AG04450 (cell line): ENCODE data around the gene MTHFSD. TPM values are rescaled to one million over a fixed set of nuclear protein-coding genes. Genes with fewer than 3 reads are reported as not detected.

Source experiments
- CTCF ChIA-PET: fragments of 300-600, 350-600 bp; formaldehyde crosslinking; extraction: SDS; loops from one replicate; lab custom pipeline; 2022; ENCODE audit warnings: antibody characterized with exemption, inconsistent platforms; lab: Charles Lee
- POLR2A ChIA-PET: fragments of 350-600 bp; formaldehyde crosslinking; extraction: SDS; loops from one replicate; lab custom pipeline; 2021; ENCODE audit warnings: antibody characterized with exemption, inconsistent platforms; lab: Yijun Ruan, JAX
- DNase-seq: peaks from one replicate; pipeline ENCODE4 v3.0.0-alpha.2; 2011; ENCODE audit warnings: low read depth, low spot score
- H3K27ac ChIP-seq: one replicate; pipeline ENCODE4 v1.5.1; 2012; ENCODE audit warnings: low read depth, low read length, control low read depth
- H3K27me3 ChIP-seq: one replicate; pipeline ENCODE4 v1.6.0; 2012; ENCODE audit warnings: low read length; ENCODE audit not compliant: control insufficient read depth, insufficient read depth
- H3K4me3 ChIP-seq: 2 replicates; pipeline ENCODE4 v1.5.1; 2011; ENCODE audit warnings: mild to moderate bottlenecking, low read depth, low read length, control low read depth
- H3K9me3 ChIP-seq: 2 replicates; pipeline ENCODE4 v1.5.1; 2012; ENCODE audit warnings: low read length; ENCODE audit not compliant: control insufficient read depth, insufficient read depth
- polyA plus RNA-seq: library from polyadenylated mRNA; depleted of rRNA; stranded (reverse); fragments of >200 nt; gene quantifications from 2 replicates; pipeline ENCODE4 v1.2.3, GENCODE V29; 2011
- TF ChIP-seq, protein P1 (sequence below): IDR thresholded peaks from 2 replicates; pipeline ENCODE4 v1.5.1; 2011; ENCODE audit warnings: low read depth, low read length, control low read depth, inconsistent platforms

MTHFSD gene
- polyA plus RNA-seq, 1 experiment, result 16.7 TPM

DNA sequence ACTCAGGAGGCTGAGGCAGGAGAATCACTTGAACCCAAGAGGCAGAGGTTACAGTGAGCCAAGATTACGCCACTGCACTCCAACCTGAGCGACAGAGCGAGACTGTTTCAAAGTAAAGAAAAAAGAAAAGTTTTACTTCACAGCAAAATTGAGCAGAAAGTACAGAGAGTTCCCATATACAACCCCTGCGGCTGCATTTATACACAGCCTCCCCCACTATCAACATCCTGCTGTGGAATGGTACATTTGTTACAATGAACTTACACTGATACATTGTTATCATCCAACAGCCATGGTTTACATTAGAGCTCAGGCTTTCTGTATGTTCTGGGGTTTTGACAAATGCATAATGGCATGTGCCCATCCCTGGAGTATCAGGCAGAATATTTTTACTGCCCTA lies 2.6 kb upstream of the MTHFSD start:
- TF ChIP-seq, protein P1, sequence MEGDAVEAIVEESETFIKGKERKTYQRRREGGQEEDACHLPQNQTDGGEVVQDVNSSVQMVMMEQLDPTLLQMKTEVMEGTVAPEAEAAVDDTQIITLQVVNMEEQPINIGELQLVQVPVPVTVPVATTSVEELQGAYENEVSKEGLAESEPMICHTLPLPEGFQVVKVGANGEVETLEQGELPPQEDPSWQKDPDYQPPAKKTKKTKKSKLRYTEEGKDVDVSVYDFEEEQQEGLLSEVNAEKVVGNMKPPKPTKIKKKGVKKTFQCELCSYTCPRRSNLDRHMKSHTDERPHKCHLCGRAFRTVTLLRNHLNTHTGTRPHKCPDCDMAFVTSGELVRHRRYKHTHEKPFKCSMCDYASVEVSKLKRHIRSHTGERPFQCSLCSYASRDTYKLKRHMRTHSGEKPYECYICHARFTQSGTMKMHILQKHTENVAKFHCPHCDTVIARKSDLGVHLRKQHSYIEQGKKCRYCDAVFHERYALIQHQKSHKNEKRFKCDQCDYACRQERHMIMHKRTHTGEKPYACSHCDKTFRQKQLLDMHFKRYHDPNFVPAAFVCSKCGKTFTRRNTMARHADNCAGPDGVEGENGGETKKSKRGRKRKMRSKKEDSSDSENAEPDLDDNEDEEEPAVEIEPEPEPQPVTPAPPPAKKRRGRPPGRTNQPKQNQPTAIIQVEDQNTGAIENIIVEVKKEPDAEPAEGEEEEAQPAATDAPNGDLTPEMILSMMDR, result no peak
- DNase-seq, result no peak
- Histone ChIP-seq H3K4me3 (no peak overlapping the region), H3K27me3 (peaks cover 2% of the 10 kb centered on the region), H3K9me3 (peaks cover 3% of the 10 kb centered on the region; the same call in 1 of the 2 replicates), H3K27ac (no peak overlapping the region)
- ChIA-PET POLR2A (no interaction called here), CTCF (interaction anchor here (1.3 to 1.8 kb wide), 3 partner anchors 503 to 736 kb away, joined by 5 to 9 read pairs (median 6); no protein-coding TSS in a partner anchor)

DNA sequence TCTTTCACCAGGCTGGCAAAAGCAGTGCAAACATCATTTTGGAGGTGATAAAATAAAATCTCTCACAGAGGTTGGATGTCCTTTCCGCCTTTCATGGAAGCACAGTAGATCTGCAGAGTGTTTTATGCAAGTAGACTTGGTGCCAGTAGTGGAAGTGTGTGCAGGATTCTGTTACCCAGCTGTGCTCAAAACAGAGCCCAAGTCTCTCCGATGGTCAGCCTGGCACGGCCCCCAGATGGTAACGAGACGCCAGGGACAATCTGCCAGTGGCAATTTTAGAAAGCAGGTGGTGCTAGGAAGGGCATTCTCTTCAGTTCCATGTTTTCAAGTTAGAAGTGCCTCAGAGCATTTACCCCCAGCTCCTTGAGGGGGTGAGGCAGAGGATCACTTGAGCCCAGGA lies 1.5 kb upstream of the MTHFSD start:
- no peak for DNase-seq
- CTCF ChIA-PET, result no interaction called here
- peaks cover 3% of the 10 kb centered on the region; the same call in 1 of the 2 replicates for H3K9me3 ChIP-seq
- H3K4me3 ChIP-seq, result no peak overlapping the region
- POLR2A ChIA-PET, result no interaction called here
- no peak overlapping the region for H3K27ac ChIP-seq
- peaks cover 2% of the 10 kb centered on the region for H3K27me3 ChIP-seq
- TF ChIP-seq, protein P1, result no peak

DNA sequence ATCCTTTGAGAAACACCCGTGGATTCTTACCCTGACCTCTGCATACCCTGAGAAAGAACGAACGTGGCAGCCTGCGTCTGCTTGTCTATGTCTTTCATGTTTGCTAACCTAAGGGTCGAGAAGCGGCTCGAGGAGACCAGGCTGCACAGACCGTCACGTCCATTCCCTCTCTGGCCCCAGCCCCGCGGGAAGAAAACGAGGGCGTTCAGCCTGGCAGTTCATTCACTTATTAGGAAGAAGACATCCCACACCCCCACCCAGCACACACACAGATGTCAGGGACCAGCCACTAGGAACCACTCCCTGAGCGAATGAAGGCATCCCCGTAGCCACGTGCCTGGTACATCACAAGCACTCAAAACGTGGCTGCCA lies 655 bp upstream of the MTHFSD start:
- POLR2A ChIA-PET, result no interaction called here
- H3K4me3 ChIP-seq, result peak overlapping the region; percentile 96
- DNase-seq, result no peak
- TF ChIP-seq, protein P1, result no peak
- H3K27ac ChIP-seq, result no peak overlapping the region
- CTCF ChIA-PET, result no interaction called here
- no peaks in the 10 kb centered on the region for H3K27me3 ChIP-seq
- peaks cover 3% of the 10 kb centered on the region; the same call in 1 of the 2 replicates for H3K9me3 ChIP-seq

DNA sequence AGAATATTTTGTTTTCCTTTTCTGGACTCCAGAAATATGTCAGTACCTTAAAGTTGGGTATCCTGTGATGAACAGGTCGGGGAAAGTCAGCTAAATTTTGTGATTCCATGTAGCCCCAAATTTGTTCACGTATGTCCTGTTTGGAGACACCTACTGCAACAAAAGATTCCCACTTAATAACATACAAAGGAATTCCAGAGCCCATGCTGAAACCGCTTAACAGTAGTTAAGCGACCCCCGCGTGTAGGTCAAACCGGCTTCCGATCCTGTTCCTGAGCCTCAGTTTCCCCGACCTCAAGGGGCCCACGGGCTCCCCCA lies 477 bp downstream of the MTHFSD start:
- ChIA-PET CTCF (no interaction called here), POLR2A (no interaction called here)
- TF ChIP-seq, protein P1, result no peak
- DNase-seq, result no peak
- Histone ChIP-seq H3K27me3 (no peaks in the 10 kb centered on the region), H3K27ac (peak overlapping the region; percentile 65), H3K9me3 (peaks cover 3% of the 10 kb centered on the region; the same call in 1 of the 2 replicates), H3K4me3 (peak overlapping the region; percentile 96)

DNA sequence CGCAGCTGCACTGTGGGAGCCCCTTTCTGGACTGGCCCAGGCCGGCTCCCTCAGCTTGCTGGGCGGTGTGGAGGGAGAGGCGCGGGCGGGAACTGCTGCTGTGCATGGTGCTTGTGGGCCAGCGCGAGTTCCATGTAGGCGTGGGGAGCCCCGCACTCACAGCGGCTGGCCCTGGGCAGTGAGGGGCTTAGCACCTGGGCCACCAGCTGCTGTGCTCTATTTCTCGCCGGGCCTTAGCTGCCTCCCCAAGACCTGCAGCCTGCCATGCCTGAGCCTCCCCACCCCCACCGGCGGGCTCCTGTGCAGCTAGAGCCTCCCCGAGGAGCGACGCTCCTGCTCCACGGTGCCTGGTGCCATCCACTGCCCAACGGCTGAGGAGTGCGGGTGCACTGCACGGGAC lies 1.7 kb downstream of the MTHFSD start:
- Histone ChIP-seq H3K27ac (no peak overlapping the region), H3K27me3 (no peaks in the 10 kb centered on the region), H3K4me3 (no peak overlapping the region), H3K9me3 (peaks cover 3% of the 10 kb centered on the region; the same call in 1 of the 2 replicates)
- TF ChIP-seq, protein P1, result no peak
- no peak for DNase-seq
- POLR2A ChIA-PET, result interaction anchor here (0.8 kb wide), 1 partner anchor 20 kb away, joined by 3 read pairs; no protein-coding TSS in a partner anchor
- CTCF ChIA-PET, result no interaction called here
